ENCODE results near the gene RMND5B.

RMND5B gene

DNA sequence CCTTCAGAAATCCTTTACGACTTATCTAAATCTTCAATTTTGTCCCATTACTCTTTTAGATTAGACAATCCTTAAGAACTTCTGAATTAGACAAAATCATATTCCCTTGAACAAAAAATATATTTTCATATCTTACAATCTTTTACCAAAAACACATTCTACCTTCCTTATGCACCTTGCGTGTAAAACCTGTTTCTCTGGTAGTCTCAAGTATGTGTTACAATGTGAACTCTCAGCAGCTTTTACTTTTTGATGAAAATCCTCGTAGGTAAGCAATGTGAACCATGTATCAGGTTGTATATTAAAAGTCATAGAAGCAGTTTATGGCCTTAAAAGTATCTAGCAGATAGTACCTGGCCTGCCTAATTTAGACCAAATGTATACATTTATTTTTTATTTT, 43.6 kb downstream of the RMND5B start:
- TF ChIP-seq, protein P1, sequence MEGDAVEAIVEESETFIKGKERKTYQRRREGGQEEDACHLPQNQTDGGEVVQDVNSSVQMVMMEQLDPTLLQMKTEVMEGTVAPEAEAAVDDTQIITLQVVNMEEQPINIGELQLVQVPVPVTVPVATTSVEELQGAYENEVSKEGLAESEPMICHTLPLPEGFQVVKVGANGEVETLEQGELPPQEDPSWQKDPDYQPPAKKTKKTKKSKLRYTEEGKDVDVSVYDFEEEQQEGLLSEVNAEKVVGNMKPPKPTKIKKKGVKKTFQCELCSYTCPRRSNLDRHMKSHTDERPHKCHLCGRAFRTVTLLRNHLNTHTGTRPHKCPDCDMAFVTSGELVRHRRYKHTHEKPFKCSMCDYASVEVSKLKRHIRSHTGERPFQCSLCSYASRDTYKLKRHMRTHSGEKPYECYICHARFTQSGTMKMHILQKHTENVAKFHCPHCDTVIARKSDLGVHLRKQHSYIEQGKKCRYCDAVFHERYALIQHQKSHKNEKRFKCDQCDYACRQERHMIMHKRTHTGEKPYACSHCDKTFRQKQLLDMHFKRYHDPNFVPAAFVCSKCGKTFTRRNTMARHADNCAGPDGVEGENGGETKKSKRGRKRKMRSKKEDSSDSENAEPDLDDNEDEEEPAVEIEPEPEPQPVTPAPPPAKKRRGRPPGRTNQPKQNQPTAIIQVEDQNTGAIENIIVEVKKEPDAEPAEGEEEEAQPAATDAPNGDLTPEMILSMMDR (IDR thresholded peaks at IDR 0.05): no peak

DNA sequence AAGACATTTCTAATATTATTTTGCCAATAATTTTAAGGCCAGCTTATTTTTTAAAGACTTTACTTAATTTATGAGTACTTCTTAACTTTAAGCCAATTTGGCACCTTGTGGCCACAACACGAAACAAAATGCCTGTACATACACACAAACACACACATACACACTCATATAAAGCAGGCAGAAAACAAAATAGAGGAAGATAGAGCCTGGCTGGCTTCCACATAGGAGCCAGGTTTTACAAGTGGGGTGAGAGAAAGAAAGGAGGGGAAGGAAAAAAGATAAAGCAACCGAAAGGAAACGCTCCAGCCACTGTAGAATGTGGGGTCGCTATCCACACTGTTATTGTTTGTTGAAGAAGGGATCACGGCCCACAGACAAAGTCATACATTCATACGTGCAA, 46.0 kb downstream of the RMND5B start:
- TF ChIP-seq, protein P1 (IDR thresholded peaks at IDR 0.05): no peak

DNA sequence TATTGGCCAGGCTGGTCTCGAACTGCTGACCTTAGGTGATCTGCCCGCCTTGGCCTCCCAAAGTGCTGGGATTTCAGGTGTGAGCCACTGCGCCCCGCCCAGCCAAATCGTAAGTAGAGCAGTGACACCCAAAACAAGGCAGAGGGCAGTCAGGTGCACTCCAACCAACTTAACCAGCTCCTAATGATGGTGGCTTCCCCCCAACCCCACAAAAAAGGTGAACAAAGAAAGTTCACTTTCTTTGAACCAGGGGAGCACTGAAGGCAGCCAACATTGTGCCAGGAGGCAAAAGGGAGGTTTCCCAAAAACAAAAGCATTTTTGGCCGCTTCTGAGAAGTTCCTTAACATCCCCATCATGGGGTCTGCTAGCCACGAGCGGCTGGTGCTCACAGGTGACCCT, 46.8 kb downstream of the RMND5B start:
- TF ChIP-seq, protein P1 (IDR thresholded peaks at IDR 0.05): no peak

DNA sequence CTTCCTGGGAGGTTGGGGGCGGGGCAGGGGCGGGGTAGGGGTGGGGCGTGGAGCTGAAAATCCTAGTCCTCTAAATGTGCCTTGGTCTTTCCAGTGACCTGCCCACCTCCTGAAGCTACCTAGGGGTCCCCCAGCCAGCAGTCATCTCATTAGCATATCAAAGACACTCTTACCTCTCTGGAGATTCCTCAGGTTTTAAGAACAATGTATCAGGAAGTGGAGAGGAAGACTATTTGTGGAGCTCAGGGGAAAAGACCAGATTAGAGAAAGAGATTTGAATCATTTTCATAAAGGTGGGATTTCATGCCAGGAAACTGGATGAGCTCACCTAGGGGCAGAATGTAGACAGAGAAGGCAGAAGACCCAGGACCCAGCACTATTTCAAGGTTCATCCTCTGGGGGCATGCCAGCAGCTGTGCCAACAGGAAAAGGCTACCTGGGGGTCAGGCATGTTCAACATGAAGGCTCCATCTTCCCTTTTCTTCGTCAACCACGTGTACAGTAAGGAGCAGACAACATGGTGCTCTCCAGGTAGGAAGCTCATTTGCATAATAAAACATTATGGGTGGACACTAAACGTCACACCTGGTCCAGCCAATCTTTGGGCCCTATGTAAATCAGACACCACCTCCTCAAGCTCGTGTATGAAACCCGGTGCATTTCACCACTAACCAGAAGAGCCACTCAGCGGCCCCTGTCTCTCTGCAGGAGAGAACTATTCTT, 49.5 kb downstream of the RMND5B start:
- TF ChIP-seq, protein P1 (IDR thresholded peaks at IDR 0.05): no peak

DNA sequence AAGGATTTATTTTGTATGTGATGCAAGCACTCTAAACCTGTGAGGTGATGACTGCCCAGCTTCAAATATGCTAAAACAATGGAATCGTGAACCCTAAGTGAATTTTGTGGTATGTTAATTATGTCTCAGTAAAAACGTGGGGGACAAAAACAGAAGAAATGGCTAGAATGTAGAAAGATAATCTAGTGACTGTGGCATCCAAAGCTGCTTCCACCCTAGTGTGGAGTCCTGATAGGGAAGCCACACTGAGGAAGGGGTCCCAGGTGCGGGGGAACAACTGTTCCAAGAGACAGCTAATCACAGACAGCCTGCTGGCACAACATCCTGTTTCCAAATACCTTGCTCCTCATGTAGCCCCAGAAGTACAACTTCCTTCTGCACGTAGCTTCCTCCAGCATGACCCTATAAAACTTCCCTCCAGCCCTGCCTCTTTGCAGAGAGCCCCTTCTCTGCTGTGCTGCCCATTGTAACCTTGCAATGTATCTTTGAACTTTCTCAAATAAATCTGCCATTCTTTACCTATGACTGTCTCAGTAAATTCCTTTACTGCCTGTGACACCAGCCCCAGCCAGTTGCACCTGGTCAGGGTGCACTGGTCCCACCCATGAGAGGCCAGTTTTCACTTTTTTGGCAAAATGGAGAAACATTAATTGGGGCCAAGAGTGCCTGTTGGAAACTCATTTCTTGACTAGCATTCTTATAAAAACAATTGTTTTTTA, 51.5 kb downstream of the RMND5B start:
- TF ChIP-seq, protein P1 (IDR thresholded peaks at IDR 0.05): no peak

DNA sequence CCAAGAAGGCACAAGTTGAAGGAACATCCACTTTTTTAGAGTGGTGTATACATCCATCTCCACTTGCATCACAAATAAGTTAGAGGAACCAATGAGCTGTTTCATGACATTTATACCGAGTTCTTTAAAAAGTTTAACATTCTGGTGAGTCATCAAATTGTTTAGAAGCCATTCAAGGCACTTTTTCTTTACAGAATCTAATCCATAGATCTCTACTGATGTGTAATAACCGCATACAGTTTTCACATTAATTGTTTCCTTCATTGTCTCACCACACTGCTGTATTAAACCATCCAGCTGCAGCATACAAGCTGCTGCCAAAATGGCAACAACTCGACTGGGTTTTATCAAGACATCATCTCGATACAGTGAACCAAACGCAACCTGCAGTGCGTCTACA, 55.6 kb downstream of the RMND5B start:
- TF ChIP-seq, protein P1 (IDR thresholded peaks at IDR 0.05): no peak

DNA sequence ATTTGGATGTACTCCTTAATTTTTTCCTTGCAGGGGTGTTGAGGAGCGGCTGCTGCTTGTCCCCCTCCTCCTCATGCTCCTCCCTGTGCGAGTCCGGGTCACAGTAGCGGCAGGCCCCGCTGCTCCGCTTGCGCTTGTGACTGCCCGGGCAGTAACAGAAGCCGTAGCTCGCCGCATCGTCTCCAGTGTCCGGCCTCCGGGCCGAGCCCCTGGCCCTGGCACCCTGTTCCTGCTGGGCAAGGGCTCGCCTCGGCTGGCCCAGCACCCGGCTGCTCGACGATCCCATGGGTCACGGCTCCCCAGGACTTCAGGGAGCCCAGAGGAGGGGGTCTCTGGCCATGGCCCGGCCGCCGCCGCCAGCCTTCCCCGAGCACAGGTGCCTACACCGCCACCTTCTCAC, 56.2 kb downstream of the RMND5B start, which contains the start of gene GMCL2:
Gene GMCL2, minus strand, starts transcription at position 358 of the 400 bp plus-strand sequence. Its CDS starts 72 bp downstream, at position 286.
- TF ChIP-seq, protein P1 (IDR thresholded peaks at IDR 0.05): no peak
